Hepatocyte (in vitro differentiated cells): Measurements from ENCODE around the gene TBC1D1. TPM values are rescaled to one million over a fixed set of nuclear protein-coding genes. Genes with fewer than 3 reads are reported as not detected.

ENCODE experiments used
- DNase-seq: peaks from one replicate; pipeline ENCODE4 v3.0.0-alpha.2; 2016; ENCODE audit warnings: low spot score
- H2AFZ ChIP-seq: fragments of 200-600 bp; sonication (generic); 2 replicates; pipeline ENCODE4 v1.6.0; 2016; ENCODE audit warnings: antibody characterized with exemption, mild to moderate bottlenecking
- H3K27ac ChIP-seq: fragments of 200-600 bp; sonication (generic); 2 replicates; pipeline ENCODE4 v1.5.1; 2016; ENCODE audit warnings: mild to moderate bottlenecking
- H3K27me3 ChIP-seq: fragments of 200-600 bp; sonication (generic); 2 replicates; pipeline ENCODE4 v1.6.1; 2016
- H3K36me3 ChIP-seq: fragments of 200-600 bp; sonication (generic); replicated peaks from 2 replicates; pipeline ENCODE4 v1.5.1; 2016; ENCODE audit warnings: low read depth; ENCODE audit not compliant: insufficient read depth
- H3K4me1 ChIP-seq: fragments of 200-600 bp; sonication (generic); 2 replicates; pipeline ENCODE4 v1.5.1; 2016; ENCODE audit warnings: mild to moderate bottlenecking, moderate library complexity; ENCODE audit not compliant: insufficient read depth
- H3K4me2 ChIP-seq: fragments of 200-600 bp; sonication (generic); 2 replicates; pipeline ENCODE4 v1.6.0; 2016
- H3K4me3 ChIP-seq: fragments of 200-600 bp; sonication (generic); 2 replicates; pipeline ENCODE4 v1.5.1; 2016; ENCODE audit warnings: mild to moderate bottlenecking
- H3K79me2 ChIP-seq: fragments of 200-600 bp; sonication (generic); 2 replicates; pipeline ENCODE4 v1.6.0; 2017; ENCODE audit warnings: mild to moderate bottlenecking
- H3K9me2 ChIP-seq: fragments of 200-600 bp; sonication (generic); replicated peaks from 2 replicates; pipeline ENCODE4 v1.6.0; 2017; ENCODE audit warnings: mild to moderate bottlenecking; ENCODE audit not compliant: insufficient read depth
- H3K9me3 ChIP-seq: fragments of 200-600 bp; sonication (generic); 2 replicates; pipeline ENCODE4 v1.5.1; 2016; ENCODE audit warnings: low read depth, mild to moderate bottlenecking
- H4K20me1 ChIP-seq: fragments of 200-600 bp; sonication (generic); 2 replicates; pipeline ENCODE4 v1.6.0; 2016; ENCODE audit warnings: mild to moderate bottlenecking; ENCODE audit not compliant: insufficient read depth, poor library complexity, severe bottlenecking
- EZH2 ChIP-seq: fragments of 200-600 bp; sonication (generic); IDR thresholded peaks from 2 replicates; pipeline ENCODE4 v1.6.1; 2016; ENCODE audit warnings: antibody characterized with exemption, mild to moderate bottlenecking, borderline replicate concordance
- EZH2phosphoT487 ChIP-seq: fragments of 200-600 bp; sonication (generic); IDR thresholded peaks from one replicate; pipeline ENCODE4 v1.6.1; 2018; ENCODE audit warnings: antibody characterized with exemption, mild to moderate bottlenecking, low read depth, moderate library complexity; ENCODE audit not compliant: unreplicated experiment, severe bottlenecking
- WGBS: methylation state at CpG from one replicate; pipeline ENCODE4 v1.1.6; 2016; ENCODE audit warnings: low lambda C conversion rate; ENCODE audit errors: missing lambda C conversion rate; 5-methylcytosine and 5-hydroxymethylcytosine counted together
- polyA plus RNA-seq: library from polyadenylated mRNA; unstranded; fragments of >200 nt; fragmentation: Nextera tagmentation; extraction: Ambion mirVana; gene quantifications from 2 replicates; pipeline ENCODE4 v1.2.1, GENCODE V29; 2016
- total RNA-seq: library from RNA; depleted of rRNA; stranded (reverse); fragments of >200 nt; gene quantifications from 2 replicates; pipeline ENCODE4 v1.2.3, GENCODE V29; 2014
- TF ChIP-seq, protein P1 (sequence below): fragments of 200-600 bp; sonication (generic); IDR thresholded peaks from 2 replicates; pipeline ENCODE4 v1.5.1; 2016; ENCODE audit warnings: antibody characterized with exemption, mild to moderate bottlenecking; ENCODE audit not compliant: poor library complexity

The TBC1D1 gene
- total and polyA plus RNA-seq, 2 experiments from 2014 or later: 45.6 to 117 TPM

DNA sequence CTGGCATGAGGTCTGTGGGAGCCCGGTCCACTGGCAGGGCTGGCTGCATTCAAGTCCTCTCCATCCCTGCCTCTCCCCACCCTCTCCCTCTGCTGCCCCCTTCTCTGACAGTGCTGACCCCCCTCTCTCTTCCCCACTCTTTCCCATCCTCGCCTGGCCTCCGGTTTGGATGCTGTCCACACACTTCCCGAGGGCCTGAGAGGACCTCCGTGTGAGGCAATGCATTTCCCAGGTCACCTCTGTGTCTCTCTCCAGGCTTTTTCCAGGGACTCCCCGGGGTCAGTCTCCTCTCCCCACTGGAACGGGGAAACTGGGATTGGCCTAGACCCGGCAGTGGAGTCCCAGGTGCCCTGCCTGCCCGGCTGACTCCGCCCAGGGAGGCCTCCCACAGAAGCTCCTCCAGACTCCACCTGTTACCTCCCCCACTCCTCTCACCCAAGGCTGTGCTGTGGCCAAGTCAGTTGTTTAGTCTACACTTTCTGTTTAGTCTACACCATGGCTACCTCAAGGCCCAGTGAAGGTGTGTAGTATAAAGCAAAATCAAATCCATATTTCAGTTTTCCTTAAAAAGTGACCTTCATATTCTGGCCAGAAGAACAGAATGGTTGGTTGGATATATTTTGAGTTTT, 216.1 kb downstream of the TBC1D1 start:
- Histone ChIP-seq H2AFZ (no peak overlapping the region), H3K9me3 (no peaks in the 10 kb centered on the region), H3K79me2 (no peaks in the 10 kb centered on the region), H3K4me1 (peaks cover 22% of the 10 kb centered on the region), H3K27ac (no peak overlapping the region), H3K4me3 (no peak overlapping the region), H3K9me2 (no peaks in the 10 kb centered on the region), H4K20me1 (no peaks in the 10 kb centered on the region), H3K27me3 (no peaks in the 10 kb centered on the region), H3K36me3 (no peaks in the 10 kb centered on the region), H3K4me2 (no peak overlapping the region)
- WGBS: 93% methylated on average over 10 of the region's 10 CpGs
- TF ChIP-seq, protein P1, sequence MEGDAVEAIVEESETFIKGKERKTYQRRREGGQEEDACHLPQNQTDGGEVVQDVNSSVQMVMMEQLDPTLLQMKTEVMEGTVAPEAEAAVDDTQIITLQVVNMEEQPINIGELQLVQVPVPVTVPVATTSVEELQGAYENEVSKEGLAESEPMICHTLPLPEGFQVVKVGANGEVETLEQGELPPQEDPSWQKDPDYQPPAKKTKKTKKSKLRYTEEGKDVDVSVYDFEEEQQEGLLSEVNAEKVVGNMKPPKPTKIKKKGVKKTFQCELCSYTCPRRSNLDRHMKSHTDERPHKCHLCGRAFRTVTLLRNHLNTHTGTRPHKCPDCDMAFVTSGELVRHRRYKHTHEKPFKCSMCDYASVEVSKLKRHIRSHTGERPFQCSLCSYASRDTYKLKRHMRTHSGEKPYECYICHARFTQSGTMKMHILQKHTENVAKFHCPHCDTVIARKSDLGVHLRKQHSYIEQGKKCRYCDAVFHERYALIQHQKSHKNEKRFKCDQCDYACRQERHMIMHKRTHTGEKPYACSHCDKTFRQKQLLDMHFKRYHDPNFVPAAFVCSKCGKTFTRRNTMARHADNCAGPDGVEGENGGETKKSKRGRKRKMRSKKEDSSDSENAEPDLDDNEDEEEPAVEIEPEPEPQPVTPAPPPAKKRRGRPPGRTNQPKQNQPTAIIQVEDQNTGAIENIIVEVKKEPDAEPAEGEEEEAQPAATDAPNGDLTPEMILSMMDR: no peak
- TF ChIP-seq EZH2: no peak
- no peak for TF ChIP-seq EZH2phosphoT487
- no peak for DNase-seq

DNA sequence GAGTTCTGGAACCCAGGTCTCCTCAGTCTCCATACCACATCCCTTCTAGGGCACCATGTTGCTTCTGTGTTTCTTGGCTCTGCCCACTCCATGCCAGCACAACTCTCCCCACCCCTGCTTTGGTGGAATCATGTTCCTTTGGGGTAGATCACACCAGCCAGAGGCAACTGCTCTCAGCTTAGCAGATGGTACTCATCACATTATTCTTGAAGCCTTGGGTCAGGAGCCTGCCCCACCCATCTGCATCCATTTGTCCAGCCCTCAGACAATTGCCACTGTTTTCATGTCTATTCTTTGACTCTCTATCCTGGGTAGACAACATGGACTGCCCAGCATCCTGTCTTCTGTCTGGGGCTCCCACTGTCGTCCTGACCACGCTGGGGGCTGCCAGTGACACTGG, 216.9 kb downstream of the TBC1D1 start:
- H3K27me3 ChIP-seq: no peaks in the 10 kb centered on the region
- H3K4me2 ChIP-seq: no peak overlapping the region
- no peak for DNase-seq
- no peaks in the 10 kb centered on the region for H3K36me3 ChIP-seq
- no peak overlapping the region for H3K4me3 ChIP-seq
- TF ChIP-seq EZH2 (no peak), EZH2phosphoT487 (no peak)
- TF ChIP-seq, protein P1: no peak
- H3K79me2 ChIP-seq: no peaks in the 10 kb centered on the region
- no peaks in the 10 kb centered on the region for H3K9me3 ChIP-seq
- H3K4me1 ChIP-seq: peaks cover 22% of the 10 kb centered on the region
- no peak overlapping the region for H3K27ac ChIP-seq
- WGBS: 97% methylated on average over 2 of the region's 2 CpGs
- no peak overlapping the region for H2AFZ ChIP-seq
- no peaks in the 10 kb centered on the region for H3K9me2 ChIP-seq
- no peaks in the 10 kb centered on the region for H4K20me1 ChIP-seq

DNA sequence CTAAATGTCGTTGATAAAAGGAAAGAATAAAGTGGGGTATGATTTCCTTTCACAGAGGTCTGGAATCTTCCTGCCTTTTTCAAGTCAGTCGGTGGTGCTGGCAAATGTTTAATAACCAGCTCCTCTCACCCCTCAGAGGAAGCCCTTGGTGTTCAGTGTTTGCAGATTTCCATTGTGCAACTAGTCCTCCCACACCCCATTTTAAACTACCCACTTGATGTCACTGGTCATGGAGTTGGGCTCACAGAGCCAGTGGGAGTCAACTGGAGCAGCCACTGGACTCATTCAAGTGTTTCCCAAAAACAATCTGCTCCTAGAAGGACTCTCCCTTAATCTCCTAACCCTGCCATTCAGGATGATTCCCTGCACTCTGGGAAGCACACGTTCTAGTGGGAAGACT, 218.5 kb downstream of the TBC1D1 start:
- peak overlapping the region; percentile 79 for H3K27ac ChIP-seq
- H3K4me1 ChIP-seq: peaks cover 24% of the 10 kb centered on the region
- TF ChIP-seq EZH2 (no peak), EZH2phosphoT487 (no peak)
- TF ChIP-seq, protein P1: no peak

DNA sequence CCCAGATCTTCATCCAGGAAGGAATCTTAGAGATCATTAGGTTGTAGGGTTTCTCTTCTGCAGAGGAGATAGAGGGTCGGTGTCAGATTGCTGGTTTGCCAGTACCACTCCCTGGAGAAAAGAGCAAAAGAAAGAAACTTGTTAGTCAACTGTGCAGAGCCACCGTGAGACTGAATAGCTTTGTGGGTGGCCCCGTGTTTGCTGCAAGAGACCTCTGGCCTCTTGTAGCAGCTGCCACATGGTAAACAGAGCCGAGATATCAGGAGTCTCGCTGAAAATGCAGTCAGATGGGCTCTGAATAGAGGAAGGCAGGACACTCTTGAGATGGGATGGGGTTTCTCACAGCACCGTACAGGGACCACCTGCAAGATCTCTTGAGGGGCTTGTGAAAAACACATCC, 219.0 kb downstream of the TBC1D1 start:
- WGBS: 20% methylated on average over 6 of the region's 6 CpGs
- Histone ChIP-seq H3K4me1 (peaks cover 29% of the 10 kb centered on the region), H3K9me2 (no peaks in the 10 kb centered on the region), H3K79me2 (no peaks in the 10 kb centered on the region), H3K27me3 (no peaks in the 10 kb centered on the region), H4K20me1 (no peaks in the 10 kb centered on the region), H2AFZ (no peak overlapping the region), H3K9me3 (no peaks in the 10 kb centered on the region), H3K4me2 (peak overlapping the region; percentile 55), H3K4me3 (no peak overlapping the region), H3K27ac (peak overlapping the region; percentile 79), H3K36me3 (no peaks in the 10 kb centered on the region)
- DNase-seq: peak; percentile 53
- TF ChIP-seq EZH2phosphoT487 (no peak), EZH2 (no peak)

More for the DNA sequence above, 218.5 kb downstream of the TBC1D1 start:
- no peak overlapping the region for H2AFZ ChIP-seq
- H3K9me2 ChIP-seq: no peaks in the 10 kb centered on the region
- DNase-seq: no peak
- H3K9me3 ChIP-seq: no peaks in the 10 kb centered on the region
- H3K4me3 ChIP-seq: no peak overlapping the region
- peak overlapping the region; percentile 55 for H3K4me2 ChIP-seq
- H3K36me3 ChIP-seq: no peaks in the 10 kb centered on the region
- no peaks in the 10 kb centered on the region for H3K79me2 ChIP-seq
- no peaks in the 10 kb centered on the region for H4K20me1 ChIP-seq
- H3K27me3 ChIP-seq: no peaks in the 10 kb centered on the region
- WGBS: 56% methylated on average over 3 of the region's 3 CpGs
